ENCODE results near the gene DNAAF5.
A peak's percentile ranks its signal among the peaks of the same experiment; 100 is the strongest.
"Not testable (repeated sequence)": the region's sequence is repeated elsewhere in the genome, so short reads cannot be mapped to it uniquely, and the experiment has no call there.

Gene DNAAF5

DNA sequence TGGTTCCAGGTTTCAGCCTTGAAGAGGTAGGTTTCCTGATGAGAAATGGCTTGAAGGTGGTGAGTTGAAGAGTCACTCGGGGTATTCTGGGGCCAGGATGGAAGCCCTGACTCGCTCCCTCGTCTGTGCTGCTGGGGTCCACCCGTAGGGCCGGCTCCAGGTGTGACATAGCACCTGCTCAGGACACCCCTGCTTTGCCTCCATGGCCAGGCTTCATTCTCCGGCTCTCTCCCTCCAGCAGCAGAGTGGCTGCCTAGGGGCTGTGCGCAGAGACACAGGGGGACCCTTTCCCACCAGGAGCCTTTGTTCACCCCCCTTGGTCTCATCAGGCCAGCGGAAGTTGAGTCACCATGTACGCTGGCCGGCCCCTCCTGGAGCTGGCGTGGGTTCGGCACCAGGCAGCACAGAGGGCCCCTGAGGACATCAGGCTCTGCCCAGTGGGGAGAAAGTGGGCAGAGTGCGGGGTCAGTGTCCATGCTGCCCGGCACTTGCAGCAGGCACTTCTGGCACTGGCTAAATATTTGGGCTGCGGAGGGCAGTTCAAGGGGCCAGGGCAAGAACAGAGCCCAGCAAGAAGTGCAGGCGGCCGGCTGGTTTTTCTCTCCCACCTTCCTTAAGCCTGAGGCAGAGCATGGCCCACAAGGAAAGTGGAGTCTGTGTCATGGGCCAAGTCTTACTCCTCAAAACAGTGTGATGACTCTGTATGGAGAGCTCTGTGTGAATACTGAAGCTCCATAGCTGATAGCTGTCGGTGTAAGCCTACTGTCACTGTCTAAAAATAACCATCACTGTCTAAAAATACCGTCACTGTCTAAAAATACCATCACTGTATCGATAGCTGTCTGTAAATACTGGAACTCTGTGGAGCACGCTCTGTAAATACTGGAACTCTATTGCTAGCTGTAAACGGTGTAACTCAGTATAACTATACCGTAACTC is 4.3 kb downstream of the DNAAF5 start:
- peak; percentile 21 for DNase-seq

DNA sequence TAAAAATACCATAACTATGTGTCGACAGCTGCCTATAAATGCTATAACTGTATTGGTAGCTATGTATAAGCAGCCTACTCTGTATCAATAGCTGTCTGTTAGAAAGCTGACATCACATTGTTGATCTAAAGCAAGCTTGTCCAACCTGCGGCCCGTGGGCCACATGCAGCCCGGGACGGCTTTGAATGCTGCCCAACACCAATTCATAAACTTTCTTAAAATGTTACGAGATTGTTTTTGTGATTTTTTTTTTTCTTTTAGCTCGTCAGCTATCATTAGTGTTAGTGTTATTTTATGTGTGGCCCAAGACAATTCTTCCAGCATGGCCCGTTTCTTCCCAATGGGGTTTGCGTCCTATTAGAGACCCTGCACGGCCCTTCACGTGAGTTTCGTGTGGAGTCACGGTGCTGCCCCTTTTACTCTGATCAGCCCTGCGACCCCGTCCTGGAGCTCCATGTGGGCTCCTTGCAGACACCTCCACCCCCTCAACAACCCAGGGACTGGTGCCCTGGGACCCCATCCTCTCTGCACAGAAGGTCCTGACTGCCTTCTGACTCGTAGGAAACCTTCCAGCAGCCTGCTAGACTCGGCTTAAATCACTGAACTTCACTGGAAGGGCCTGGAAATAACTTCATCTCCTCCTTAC is 5.1 kb downstream of the DNAAF5 start:
- no peak for DNase-seq

GRCh38 chr7:732094-732541 is 5.6 kb downstream of the DNAAF5 start:
- DNase-seq = peak; percentile 51

GRCh38 chr7:732556-732955 is 6.1 kb downstream of the DNAAF5 start:
- no peak for DNase-seq

- no peak for DNase-seq
Measured at GRCh38 chr7:734214-734613, 7.7 kb downstream of the DNAAF5 start.

DNA sequence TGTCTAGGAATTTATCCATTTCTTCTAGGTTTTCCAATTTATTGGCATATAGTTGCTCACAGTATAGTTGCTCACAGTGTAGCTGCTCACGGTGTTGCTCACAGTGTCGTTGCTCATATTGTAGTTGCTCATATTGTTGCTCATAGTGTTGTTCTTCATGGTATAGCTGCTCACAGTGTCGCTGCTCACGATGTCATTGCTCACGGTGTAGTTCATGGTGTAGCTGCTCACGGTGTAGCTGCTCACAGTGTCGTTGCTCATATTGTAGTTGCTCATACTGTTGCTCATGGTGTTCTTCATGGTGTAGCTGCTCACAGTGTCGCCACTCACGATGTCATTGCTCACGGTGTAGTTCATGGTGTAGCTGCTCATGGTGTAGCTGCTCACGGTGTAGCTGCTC is 8.3 kb downstream of the DNAAF5 start:
- no peak for DNase-seq

- DNase-seq = no peak
Measured at GRCh38 chr7:738241-738640, 11.7 kb downstream of the DNAAF5 start.

DNA sequence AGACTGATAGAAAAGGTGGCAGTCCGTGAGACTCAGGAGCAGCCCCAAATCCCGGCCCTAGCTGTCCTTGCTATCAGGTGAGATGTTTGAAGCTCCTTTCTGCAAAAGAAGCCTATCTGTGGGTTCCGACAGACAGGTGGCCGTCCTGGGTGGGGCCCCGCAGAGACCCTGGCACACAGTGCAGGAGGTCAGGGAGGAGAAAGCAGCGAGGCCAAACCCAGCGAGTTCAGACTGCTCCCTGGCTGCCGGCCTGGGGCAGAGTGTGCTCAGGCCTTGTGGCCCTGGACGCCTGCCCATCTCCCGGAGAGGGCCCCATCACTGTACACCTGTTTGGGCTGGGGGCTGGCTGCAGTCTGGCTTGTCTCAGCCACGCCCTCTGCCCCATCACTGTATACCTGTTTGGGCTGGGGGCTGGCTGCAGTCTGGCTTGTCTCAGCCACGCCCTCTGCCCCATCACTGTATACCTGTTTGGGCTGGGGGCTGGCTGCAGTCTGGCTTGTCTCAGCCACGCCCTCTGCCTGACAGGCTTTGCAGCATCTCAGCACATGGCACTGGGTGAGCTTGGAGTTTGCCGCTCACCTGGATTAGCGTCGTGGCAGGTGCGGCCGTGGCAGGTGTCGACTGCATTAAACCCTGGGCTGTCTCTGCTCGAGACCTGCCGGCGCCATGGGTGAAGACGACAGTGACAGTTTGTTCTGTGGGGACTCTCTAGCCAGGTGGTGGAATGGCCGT is 12.4 kb downstream of the DNAAF5 start:
- no peak for DNase-seq

DNA sequence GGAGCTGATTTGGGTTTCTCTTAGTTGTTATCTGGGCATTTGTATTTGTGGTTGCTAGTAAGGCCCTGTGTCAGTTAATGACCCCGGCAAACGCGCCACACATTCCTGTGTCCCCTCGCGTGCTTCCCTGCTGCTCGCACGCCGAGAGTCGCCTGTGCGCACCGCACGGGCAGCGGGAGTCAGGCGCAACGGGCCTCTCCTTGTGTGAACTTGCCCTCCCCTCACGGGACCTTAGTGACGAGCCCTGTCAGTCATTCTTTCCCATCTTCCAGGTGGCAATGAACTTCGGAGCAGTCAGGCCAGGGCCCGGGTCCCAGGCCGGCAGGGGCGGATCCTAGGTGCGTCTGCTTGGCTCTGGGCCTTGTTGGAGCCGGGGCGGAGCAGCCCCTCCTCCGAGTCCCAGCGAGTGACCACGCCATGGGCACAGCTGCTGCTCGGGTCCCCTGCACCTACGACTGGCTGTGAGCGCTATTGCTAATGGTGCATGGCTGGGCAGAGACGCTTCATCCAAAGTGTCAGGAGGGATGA is 13.0 kb downstream of the DNAAF5 start:
- DNase-seq = no peak

- DNase-seq = no peak
Measured at GRCh38 chr7:739983-740942, 13.8 kb downstream of the DNAAF5 start.

DNA sequence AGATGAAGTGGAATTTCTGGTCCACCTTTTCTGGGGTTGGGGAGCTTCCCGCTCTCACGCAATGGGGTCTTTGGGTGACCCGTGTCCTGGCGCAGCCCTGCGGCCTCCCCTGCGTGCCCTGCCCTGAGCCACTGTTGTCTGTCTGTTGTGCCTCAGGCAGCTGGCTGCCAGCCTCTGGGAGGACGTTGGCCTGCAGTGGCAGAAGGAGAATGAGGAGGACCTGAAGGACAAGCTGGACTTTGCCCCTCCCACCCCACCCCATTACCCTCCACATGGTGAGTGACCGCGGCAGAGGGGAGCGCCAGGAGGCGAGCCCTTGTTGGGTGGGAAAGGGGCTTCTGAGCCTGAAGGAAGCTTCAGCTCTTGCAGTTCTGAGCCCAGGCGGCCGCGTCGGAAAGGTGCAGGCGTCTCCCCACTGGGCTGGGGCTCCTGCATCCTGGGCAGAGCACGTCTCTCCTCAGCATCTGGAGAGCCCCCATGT is 14.7 kb downstream of the DNAAF5 start:
- DNase-seq = no peak

DNA sequence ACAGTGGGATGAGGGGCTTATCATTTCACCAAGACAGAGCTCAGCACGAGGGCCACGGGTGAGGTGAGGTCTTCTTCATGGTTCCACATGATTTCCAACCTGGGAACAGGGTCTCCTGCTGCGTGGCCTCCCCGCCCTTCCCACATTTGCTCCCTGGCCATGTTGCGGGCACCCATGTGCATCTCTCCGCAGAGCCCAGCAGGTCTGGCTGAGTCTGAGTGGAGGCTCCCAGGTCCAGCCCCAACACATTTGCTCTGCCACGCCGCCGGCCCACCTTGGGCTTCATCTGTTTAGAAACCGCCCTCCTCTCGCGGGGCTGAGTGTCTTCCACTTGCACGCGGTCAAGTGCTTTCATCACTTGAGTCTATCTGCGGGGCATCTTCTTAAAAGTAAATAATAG is 15.4 kb downstream of the DNAAF5 start:
- DNase-seq = no peak

DNA sequence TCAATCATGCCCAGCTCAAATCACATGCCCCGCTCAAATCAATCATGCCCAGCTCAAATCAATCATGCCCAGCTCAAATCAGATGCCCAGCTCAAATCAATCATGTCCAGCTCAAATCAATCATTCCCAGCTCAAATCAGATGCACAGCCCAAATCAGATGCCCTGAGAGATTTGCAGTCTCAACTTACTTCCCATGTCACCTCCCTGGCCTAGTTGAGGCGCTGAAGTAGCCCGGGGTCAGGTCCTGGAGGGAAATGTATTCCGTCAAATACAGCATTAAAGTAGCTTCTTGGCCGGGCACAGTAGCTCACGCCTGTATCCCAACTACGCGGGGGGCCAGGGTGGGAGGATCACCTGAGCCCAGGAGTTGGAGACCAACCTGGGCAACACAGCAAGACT is 16.3 kb downstream of the DNAAF5 start:
- DNase-seq = no peak

- DNase-seq = not testable (repeated sequence)
Measured at GRCh38 chr7:743341-744127, 17.0 kb downstream of the DNAAF5 start.

- DNase-seq = not testable (repeated sequence)
Measured at GRCh38 chr7:744128-744520, 17.6 kb downstream of the DNAAF5 start.

DNA sequence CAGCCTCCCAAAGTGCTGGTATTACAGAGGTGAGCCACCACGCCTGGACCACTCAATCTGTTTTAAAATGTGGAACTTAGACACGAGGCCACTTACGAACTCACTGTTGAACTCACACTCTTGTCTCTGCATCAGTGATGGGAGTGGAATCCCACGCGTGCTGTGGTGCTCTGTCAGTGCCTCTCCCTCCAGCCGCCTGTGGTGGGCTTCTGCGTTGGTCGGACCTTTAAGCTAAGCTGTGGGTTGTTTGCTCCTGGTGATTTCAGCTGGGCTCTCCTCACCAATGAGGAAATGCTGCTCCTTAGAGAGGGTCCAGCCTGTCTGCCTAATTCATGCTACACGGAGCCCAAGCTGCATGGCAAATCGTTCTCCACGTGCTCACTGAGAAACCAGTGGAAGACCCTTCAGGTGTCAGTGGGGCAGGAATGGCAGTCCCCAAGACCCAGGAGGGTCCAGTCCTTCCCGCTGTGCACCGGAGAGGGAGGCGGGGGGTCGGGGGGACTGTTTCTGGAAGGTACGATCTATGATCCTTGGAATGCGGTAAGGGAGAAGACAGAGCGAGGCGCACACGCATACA is 18.4 kb downstream of the DNAAF5 start:
- DNase-seq = no peak

GRCh38 chr7:745431-746154 is 19.1 kb downstream of the DNAAF5 start:
- DNase-seq = no peak

- no peak for DNase-seq
Measured at GRCh38 chr7:746155-747061, 19.9 kb downstream of the DNAAF5 start.

GRCh38 chr7:747186-747585 is 20.7 kb downstream of the DNAAF5 start:
- no peak for DNase-seq
